Measurements from ENCODE around the gene PACSIN2.

The PACSIN2 gene

DNA sequence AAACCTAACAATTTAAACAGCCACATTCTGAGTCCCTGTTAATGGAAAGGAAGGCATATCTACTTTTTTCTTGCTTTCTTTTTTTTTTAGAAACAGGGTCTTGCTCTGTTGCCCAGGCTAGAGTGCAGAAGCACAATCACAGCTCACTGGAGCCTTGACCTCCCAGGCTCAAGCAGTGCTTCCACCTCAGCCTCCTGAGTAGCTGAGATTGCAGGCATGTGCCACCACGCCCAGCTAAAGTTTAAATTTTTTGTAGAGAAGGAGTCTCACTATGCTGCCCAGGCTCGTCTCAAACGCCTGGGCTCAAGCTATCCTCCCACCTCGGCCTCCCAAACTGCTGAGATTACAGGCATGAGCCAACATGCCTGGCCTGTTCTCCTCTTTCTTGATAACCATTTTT is 183.2 kb downstream of the PACSIN2 start:
- Histone ChIP-seq H3K4me3 (no peak overlapping the region), H3K9me3 (no peaks in the 10 kb centered on the region), H3K4me1 (no peaks in the 10 kb centered on the region), H3K27ac (no peak overlapping the region), H3K36me3 (peaks cover 89 to 98% (median 97%) of the 10 kb centered on the region in 3 donors), H3K27me3 (no peaks in the 10 kb centered on the region)
- no peak for DNase-seq
- no peak for TF ChIP-seq CTCF (IDR thresholded peaks at IDR 0.05)
- intact Hi-C loops (cut with DNase I; ENCODE audit: low total_unique reads), result no loop called here

GRCh38 chr22:42830161-42830560 is 184.8 kb downstream of the PACSIN2 start:
- H3K27me3 ChIP-seq, result no peaks in the 10 kb centered on the region
- peaks cover 91 to 100% (median 99%) of the 10 kb centered on the region in 3 donors for H3K36me3 ChIP-seq
- no peak for TF ChIP-seq CTCF (IDR thresholded peaks at IDR 0.05)
- no peaks in the 10 kb centered on the region for H3K9me3 ChIP-seq
- no peaks in the 10 kb centered on the region for H3K4me1 ChIP-seq
- no peak overlapping the region for H3K4me3 ChIP-seq
- no peak overlapping the region for H3K27ac ChIP-seq
- intact Hi-C loops (cut with DNase I; ENCODE audit: low total_unique reads), result no loop called here
- no peak for DNase-seq

GRCh38 chr22:42829302-42829701 is 185.6 kb downstream of the PACSIN2 start:
- DNase-seq, result no peak
- no peaks in the 10 kb centered on the region for H3K4me1 ChIP-seq
- no peaks in the 10 kb centered on the region for H3K9me3 ChIP-seq
- no peaks in the 10 kb centered on the region for H3K27me3 ChIP-seq
- no peak overlapping the region for H3K27ac ChIP-seq
- TF ChIP-seq CTCF (IDR thresholded peaks at IDR 0.05), result no peak
- intact Hi-C loops (cut with DNase I; ENCODE audit: low total_unique reads), result no loop called here
- no peak overlapping the region for H3K4me3 ChIP-seq
- peaks cover 90 to 100% (median 99%) of the 10 kb centered on the region in 3 donors for H3K36me3 ChIP-seq

DNA sequence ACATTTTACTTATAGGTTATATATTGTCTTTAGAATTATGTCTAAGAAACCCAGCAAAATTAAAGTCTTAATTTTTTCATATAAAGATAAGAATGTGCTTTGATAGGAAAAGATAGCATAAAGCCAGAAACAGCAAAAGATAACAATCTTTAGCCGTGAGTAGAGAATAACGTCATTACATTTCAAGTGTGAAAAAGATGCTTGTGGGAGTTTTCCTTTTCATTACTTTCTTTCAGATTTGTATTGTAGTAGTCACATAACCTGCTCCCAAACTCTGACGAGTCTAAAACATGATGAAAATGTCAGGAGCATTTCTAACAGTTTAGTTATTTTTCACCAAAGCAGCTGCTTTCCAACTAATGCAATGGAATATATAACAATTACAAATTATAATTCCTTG is 189.2 kb downstream of the PACSIN2 start:
- no peak for TF ChIP-seq CTCF (IDR thresholded peaks at IDR 0.05)
- Histone ChIP-seq H3K36me3 (peaks cover 74 to 98% (median 95%) of the 10 kb centered on the region in 3 donors), H3K9me3 (no peaks in the 10 kb centered on the region), H3K27me3 (no peaks in the 10 kb centered on the region), H3K4me1 (no peaks in the 10 kb centered on the region), H3K4me3 (no peak overlapping the region), H3K27ac (no peak overlapping the region)
- no peak for DNase-seq
- intact Hi-C loops (cut with DNase I; ENCODE audit: low total_unique reads), result no loop called here

DNA sequence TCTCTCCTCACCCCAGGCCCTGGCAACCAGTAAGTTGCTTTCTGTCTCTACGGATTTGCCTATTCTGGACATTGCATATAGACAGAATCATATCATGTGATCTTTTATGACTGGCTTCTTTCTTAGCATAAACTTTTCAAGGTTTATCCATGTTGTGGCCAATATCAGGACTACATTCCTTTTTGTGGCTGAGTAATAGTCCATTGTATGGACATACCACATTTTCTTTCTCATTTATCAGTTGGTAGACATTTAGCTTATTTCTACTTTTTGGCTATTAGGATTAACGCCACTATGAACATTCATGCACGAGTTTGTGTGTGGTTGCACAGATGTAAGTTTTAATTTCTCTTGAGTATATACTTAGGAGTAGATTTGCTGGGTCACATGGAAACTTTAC is 193.6 kb downstream of the PACSIN2 start:
- Histone ChIP-seq H3K4me1 (no peaks in the 10 kb centered on the region), H3K27ac (no peak overlapping the region), H3K9me3 (no peaks in the 10 kb centered on the region), H3K27me3 (no peaks in the 10 kb centered on the region), H3K36me3 (peaks cover 39 to 66% (median 62%) of the 10 kb centered on the region in 3 donors), H3K4me3 (no peak overlapping the region)
- no peak for TF ChIP-seq CTCF (IDR thresholded peaks at IDR 0.05)
- no peak for DNase-seq
- intact Hi-C loops (cut with DNase I; ENCODE audit: low total_unique reads), result no loop called here
